Activated gamma-delta T cell treated with anti-CD3 and anti-CD28 coated beads, Interleukin-2, amount 50 U/mL, for 16 hours (primary cell): ENCODE results near the gene KMT2B.
"Not testable (repeated sequence)": the region's sequence is repeated elsewhere in the genome, so short reads cannot be mapped to it uniquely, and the experiment has no call there.

Experiments
- DNase-seq: peaks from one replicate; pipeline ENCODE4 v3.0.0-alpha.2; 2020; ENCODE audit warnings: low read depth

KMT2B gene

GRCh38 chr19:35712567-35713505, 5.0 kb upstream of the KMT2B start:
- DNase-seq, result no peak

DNA sequence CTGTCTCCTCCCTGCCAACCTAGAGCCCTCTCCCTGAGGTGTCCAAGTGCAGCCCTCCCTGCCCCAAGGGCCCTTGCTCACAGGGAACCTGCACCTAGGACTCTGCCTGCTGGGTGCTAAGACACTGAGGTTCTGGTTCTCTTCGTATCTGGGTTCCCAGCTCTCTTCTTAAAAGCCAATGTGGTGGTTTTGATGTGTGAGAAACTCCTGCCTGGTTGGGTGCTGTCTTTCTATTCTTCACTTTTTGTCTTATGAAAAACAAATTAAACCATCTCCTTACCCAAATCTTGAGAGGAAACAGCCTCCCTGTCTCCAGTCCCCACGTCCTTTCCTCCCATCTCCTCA, 4.3 kb upstream of the KMT2B start:
- DNase-seq, result no peak

DNA sequence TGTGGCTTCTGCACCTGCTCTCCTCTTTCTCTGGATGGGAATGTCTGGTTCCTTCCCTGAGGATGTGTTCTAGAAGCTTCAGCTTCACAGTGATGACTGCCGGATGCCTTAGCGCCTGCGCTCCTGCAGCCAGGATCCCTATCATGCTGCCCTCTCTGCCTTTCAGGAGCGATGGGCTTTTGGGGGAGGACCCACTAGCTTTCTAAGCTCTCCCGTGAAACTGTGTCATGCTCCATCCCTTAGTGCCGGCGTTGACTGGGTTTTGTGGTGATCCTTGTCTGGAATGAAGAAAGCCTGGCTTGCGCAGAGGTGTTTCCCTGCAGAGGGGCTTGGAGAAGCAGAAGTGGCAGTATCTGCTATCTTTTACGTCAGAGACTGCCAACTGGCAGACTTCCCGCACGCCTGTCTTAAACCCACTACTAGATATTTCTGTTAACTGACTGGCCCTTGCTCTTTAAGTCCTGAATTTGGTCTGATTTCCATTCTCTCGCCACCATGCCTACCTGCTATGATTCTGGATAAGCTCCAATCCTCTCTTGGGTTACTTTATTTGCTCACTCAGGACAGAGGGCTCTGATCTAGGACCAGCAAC, 3.8 kb upstream of the KMT2B start:
- no peak for DNase-seq

GRCh38 chr19:35714601-35715354, 3.0 kb upstream of the KMT2B start:
- DNase-seq, result no peak

DNA sequence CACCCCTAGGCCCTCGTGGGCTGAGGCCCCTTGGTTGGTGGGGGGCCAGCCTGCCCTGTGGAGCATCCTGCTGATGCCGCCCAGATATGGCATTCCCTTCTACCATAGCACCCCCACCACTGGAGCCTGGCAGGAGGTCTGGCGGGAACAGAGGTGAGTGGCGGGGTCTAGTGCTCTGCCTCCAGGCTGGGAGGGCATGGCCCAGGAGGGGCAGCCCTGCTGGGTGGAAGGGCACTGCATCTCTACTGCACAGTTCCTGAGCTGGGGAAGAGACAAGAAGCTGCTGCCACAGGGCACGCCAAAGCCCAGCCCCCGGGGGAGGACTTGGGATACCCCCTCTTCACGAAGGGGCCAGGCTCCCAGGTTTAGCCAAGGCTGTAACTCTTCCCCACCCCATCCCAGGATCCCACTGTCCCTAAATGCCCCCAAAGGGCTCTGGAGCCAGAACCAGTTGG, 2.4 kb upstream of the KMT2B start:
- DNase-seq, result no peak

- DNase-seq, result no peak
These were observed 1.6 kb upstream of the KMT2B start for GRCh38 chr19:35715981-35716800.

DNA sequence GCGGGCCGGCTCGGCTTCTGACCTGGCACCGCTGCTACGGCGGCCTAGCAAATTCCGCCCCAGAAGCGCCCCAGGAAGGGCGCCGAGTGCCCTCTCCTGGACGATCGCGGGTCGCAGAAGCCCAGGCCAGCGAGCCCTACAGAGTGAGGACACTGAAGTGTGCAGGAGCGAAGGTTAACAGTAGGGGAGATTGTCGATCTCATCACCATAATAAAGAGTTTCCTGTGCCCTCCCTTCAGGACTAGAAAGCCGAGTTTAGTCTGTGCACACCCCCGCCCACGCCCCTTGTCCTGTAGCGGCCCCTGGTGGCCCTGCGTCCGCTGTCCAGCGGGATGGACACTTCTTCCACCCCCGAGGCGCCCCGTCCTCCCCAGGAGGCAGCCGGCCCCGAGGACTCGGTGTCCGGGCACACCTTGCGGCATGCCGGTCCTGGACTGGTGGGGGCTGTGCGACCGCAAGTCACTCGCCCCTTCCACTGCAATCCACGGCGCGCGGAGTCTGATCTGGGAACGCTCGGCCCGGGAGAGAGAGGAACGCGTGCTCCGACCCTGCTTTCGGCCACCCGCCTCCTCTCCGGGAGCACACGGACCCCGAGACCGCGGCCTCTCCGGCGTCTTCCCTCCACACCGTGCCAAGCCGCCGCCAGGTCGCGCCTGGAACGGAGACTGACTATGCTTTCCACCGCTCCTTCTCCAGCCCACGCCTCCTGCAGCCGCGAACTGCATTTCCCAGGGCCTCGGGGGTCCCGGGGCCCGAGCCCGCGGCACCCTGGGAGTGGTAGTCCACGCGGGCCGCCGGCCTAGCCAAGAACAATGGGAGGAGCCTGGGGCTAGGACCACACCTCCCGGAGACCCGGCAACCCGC, 770 bp upstream of the KMT2B start:
- peak; percentile 94 for DNase-seq

- DNase-seq, result peak; percentile 39
These were observed 690 bp downstream of the KMT2B start for GRCh38 chr19:35718345-35719041.

DNA sequence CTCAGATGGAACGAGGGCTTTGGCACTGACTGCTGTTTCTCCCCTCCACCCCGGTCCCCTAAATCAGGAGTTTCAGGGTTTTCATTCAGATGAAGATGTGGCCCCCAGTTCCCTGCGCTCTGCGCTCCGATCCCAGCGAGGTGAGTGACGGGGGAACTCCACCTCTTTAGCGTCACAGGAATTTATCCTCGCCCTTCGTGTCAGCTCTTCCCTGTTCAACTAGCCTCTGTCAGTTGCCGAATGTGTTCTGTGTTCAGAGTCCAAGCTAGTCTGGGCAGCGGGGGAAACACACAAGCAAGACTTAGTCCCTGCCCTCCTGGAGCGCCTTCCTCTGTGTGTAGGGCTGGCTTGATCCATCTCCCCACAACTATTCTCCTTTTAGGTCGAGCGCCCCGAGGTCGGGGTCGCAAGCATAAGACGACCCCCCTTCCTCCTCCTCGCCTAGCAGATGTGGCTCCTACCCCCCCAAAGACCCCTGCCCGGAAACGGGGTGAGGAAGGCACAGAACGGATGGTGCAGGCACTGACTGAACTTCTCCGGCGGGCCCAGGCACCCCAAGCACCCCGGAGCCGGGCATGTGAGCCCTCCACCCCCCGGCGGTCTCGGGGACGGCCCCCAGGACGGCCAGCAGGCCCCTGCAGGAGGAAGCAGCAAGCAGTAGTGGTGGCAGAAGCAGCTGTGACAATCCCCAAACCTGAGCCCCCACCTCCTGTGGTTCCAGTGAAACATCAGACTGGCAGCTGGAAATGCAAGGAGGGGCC, 1.8 kb downstream of the KMT2B start:
- no peak for DNase-seq

DNA sequence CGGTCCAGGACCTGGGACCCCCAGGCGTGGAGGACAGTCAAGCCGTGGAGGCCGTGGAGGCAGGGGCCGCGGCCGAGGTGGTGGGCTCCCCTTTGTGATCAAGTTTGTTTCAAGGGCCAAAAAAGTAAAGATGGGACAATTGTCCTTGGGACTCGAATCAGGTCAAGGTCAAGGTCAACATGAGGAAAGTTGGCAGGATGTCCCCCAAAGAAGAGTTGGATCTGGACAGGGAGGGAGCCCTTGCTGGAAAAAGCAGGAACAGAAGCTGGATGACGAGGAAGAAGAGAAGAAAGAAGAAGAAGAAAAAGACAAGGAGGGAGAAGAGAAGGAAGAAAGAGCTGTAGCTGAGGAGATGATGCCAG, 2.3 kb downstream of the KMT2B start:
- no peak for DNase-seq

- DNase-seq, result no peak
These were observed 2.8 kb downstream of the KMT2B start for GRCh38 chr19:35720648-35721047.

DNA sequence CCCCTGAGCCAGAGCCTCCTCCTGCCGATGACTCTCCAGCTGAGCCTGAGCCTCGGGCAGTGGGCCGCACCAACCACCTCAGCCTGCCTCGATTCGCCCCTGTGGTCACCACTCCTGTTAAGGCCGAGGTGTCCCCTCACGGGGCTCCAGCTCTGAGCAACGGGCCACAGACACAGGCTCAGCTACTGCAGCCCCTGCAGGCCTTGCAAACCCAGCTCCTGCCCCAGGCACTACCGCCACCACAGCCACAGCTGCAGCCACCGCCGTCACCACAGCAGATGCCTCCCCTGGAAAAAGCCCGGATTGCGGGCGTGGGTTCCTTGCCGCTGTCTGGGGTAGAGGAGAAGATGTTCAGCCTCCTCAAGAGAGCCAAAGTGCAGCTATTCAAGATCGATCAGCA, 3.6 kb downstream of the KMT2B start:
- DNase-seq, result no peak

GRCh38 chr19:35722461-35722860, 4.7 kb downstream of the KMT2B start:
- DNase-seq, result no peak

- DNase-seq, result no peak
These were observed 5.1 kb downstream of the KMT2B start for GRCh38 chr19:35722897-35723296.

- no peak for DNase-seq
These were observed 5.9 kb downstream of the KMT2B start for GRCh38 chr19:35723671-35724070.

DNA sequence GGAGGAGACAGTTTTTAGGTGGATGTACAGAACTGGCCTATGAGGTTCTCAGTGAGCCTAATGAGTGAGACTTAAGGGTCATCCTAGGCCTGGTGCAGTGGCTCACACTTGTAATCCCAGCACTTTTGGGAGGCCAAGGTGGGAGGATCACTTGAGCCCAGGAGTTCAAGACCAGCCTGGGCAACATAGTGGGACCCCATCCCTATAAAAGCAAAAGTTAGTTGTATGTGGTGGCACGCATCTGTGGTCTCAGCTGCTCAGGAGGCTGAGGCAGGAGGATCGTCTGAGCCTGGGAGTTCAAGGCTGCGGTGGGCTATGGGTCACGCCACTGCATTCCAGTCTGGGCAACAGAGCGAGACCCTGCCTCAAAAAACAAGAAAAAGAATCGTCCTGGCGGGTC, 6.3 kb downstream of the KMT2B start:
- DNase-seq, result not testable (repeated sequence)

DNA sequence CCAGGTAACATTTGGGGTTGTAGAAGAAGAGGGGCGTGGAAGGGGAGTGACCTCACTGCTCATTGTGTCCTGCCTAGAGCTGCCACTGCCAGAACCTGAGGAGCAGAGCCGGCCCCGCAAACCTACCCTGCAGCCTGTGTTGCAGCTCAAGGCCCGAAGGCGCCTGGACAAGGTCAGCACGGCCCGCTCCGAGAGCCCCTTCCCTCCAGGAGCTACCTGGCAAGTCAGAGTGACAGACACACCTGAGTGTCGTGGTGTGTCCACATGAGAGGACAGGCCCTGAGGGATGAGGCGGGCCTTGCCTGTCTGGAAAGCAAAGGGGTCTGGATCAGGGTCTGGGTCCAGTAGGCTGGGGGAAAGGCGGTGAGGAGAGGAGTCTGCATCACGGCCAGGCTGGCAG, 6.8 kb downstream of the KMT2B start:
- no peak for DNase-seq

DNA sequence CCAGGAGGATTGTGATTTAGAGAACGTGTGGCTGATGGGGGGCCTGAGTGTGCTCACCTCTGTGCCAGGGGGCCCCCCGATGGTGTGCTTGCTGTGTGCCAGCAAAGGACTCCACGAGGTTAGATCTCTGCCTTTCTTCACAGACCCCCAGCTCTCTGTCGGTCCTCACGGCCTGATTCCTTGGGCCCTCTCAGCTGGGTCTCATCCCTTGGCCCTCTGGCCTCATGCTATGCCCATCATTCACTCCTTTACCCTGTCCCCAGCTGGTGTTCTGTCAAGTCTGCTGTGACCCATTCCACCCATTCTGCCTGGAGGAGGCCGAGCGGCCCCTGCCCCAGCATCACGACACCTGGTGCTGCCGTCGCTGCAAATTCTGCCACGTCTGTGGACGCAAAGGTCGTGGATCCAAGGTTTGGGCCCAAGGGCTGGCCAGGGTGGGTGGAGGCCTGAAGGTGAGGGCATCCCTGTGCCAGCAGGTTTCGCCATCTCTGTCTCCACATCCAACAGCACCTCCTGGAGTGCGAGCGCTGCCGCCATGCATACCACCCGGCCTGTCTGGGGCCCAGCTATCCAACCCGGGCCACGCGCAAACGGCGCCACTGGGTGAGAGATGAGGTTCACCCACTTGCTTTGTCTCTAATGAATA, 7.5 kb downstream of the KMT2B start:
- no peak for DNase-seq
